NCI-H1105 treated with DMSO at 0.1 percent for 48 hours (cell line): ENCODE results near the gene GALT.
A peak's percentile ranks its signal among the peaks of the same experiment; 100 is the strongest.
"Not testable (repeated sequence)": the region's sequence is repeated elsewhere in the genome, so short reads cannot be mapped to it uniquely, and the experiment has no call there.

ENCODE experiments used
- DNase-seq: peaks from one replicate; lab custom pipeline; 2025; lab: John Stamatoyannopoulos, UW

GALT gene

GRCh38 chr9:34627716-34628655 lies 18.5 kb upstream of the GALT start:
- no peak for DNase-seq

DNA sequence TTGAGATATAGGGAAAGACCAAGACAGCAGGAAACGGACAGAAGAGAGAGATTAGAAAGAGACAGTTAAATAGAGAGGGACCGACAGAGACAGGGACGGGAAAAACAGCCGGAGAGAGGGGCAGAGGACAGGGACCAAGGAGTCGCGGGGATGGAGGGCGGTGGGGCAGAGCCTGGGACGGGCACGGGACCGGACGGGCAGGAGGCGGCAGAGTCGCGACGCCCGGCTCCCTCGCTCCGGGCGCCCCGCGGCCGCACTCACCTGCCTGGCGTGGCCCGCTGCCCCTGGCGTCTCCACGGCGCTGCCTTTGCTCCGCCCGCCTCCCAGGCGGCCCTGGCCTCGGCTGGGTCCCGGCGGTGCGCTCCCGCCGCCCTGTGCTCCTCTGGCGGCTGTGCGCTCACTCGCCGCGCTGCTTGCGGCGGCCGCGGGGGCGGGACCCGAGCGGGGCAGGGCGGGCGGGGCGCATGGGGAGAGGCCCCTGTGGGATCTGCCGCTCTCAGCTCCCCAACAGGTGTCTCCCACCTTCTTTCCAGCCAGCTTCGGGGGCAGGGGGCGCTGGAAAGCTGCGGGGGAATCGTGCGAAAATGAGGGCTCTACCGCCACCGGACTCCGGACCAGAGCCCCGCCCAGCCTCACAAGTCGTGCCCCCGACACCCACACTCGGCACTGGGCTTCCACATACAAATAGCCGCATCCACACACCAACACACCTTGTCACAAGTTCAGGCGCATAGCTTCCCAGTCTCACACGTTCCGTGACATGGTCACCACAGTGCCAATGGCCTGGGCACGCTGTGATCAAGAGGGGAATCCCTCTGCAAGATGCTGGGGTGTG lies 17.6 kb upstream of the GALT start, which contains the start of gene ARID3C:
TSS of gene ARID3C (minus strand) at position 411 of the 835 bp plus-strand sequence. CDS start 1,052 bp downstream, outside the sequence.
- DNase-seq: peak; percentile 52

- DNase-seq: no peak
Measured at GRCh38 chr9:34629491-34629808, 17.0 kb upstream of the GALT start.

- DNase-seq: no peak
Measured at GRCh38 chr9:34630402-34631154, 15.9 kb upstream of the GALT start.

DNA sequence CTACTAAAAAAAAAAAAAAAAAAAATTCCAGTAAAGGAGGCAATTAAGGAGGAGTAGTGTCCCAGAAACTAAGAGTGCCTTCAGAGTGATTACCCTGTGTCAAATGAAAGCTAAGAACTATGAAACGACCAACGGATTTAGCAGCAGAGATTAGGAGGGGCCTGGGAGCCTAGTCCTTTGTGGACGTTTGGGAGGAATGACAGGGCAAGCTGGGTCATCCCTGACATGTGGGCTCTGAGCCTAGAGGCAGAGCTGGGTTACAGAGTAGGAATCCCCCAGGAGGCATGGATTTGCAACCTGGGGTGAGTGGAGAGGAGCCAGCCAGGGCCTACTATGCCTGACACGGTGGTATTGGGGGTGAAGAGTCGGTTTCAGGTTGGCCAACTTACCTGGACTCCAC lies 13.3 kb upstream of the GALT start:
- no peak for DNase-seq

GRCh38 chr9:34633851-34634550 lies 12.5 kb upstream of the GALT start:
- DNase-seq: peak; percentile 57

DNA sequence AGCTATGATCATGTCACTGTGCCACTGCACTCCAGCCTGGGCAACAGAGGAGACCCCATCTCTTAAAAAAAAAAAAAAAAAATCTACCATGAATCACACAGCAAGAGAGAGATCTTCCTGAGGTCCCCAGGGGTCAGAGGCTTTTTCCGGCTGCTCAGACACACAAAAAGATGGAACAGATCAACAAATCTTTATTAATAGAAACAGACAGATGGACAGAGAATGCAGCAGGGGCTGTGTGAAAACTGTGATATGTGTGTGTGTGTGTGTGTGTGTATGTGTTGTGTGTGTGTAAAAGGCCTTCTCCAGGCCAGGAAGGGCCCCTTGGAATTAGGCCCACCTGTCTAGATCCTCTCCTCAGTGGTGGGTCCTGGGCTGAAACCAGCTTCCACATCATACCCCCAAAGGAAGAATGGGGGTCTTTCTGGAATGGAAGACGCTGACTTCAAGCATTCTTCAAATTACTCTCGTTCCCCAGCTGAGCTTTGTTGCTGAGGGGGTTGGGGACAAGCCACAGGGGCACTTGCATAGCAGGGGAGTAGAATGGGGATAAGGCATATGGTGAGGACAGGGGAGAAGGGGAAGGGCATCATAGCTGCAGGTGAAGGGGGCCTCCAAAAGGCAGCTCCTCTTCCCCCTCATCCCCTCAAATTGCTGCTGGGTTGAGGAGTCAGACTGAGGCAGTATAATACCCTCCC lies 11.8 kb upstream of the GALT start:
- DNase-seq: no peak

DNA sequence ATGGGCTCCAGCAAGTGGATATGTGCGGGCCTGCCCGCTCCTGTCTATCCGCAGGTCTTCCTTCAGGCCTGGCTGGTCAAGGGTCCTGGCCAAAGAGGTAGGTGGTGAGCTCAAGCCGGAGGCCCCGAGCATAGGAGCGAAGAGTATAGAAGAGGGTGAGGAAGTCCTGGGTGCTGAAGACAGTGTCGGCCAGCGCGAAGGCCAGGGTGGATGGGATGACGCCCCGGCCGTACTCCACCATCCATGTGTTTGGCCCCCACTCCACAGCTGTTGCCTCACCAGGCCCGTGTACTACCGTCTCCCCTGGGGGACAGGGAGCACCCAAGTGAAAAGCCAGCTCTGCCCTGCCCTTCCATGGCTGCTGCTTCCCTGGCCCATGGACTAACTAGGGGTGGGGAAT lies 10.9 kb upstream of the GALT start:
- DNase-seq: no peak

GRCh38 chr9:34636791-34637355 lies 9.6 kb upstream of the GALT start:
- DNase-seq: peak; percentile 30

DNA sequence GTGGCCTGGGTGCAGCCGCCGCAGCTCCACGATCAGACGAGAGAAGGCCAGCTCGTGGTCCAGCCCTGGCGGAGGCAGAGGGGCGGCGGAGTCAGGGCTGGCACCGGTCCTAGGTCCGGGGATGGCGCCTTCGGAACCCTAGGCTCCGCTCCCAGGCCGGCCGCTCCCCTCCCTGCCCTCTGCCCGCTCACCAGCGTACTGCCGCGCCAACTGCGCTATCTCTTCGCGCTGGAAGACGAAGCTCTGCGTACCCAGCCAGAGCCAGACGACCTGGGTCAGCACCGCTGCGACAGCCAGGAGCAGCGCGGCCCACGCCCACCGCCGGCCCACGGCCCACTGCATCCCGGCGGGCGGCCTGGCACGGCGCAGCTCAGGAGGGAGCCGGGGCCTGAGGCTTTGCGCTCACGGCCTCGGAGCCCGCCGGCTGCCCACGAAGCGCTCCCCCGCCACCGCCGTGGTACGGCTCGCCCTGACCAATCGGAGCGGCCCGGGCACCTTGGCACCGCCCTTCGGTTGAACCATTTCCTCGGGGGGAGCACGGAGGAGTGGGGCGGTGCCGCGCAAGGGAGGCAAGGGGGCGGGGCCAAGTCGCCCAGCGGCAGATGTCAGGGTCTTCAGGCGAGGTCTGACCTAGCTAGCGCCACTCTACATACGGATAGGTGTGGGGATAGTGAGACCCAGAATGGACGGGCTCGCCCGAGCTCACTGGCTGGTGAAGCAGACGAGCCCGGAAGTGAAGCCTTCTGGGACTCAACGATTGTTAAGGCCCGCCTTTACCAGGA lies 8.9 kb upstream of the GALT start, which contains the start of gene SIGMAR1:
TSS of gene SIGMAR1 (minus strand) at position 432 of the 782 bp plus-strand sequence. CDS start at position 342, 90 bp downstream.
- peak; percentile 86 for DNase-seq

DNA sequence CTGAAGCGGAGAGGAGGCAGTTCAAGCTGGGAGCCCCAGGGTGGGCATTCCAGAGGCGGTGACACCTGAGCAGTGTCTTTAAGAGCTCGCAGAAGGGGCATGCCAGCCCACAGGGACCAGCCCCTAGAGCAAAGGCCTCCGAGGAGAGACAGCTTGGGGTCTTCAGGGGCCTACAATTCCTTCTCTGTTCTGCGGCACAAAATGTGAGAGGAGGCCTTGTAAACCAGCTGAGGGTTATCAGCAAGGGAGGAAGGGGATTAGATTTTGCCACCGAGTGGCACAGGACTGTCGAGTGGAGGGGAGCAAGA lies 8.4 kb upstream of the GALT start:
- DNase-seq: no peak

DNA sequence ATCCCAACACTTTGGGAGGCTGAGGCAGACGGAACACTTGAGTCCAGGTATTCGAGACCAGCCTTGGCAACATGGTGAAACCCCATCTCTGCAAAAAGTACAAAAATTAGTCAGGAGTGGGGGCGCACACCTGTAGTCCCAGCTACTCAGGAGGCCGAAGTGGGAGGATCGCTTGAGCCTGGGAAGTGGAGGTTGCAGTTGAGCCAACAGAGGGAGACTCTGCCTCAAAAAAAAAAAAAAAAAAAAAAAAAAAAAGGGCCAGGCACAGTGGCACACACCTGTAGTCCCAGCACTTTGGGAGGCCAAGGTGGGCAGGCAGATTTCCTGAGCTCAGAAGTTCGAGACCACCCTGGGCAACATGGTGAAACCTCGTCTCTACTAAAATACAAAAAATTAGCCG lies 7.2 kb upstream of the GALT start:
- not testable (repeated sequence) for DNase-seq

DNA sequence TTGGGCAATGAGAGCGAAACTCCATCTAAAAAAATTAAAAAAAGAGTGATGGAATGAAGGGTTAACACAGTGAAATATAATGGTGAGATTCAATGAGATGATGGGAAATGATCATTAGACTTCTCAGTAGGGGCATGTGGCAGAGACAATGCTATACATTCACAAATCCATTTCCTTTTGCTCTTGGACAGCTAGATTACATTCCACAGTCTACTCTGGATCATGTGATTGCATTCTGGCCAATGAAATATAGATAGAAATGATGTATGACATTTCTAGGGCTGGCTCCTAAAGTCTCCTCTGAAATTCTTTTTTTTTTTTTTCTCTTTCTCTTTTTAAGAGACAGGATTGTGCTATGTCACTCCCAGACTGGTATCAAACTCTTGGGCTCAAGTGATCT lies 3.8 kb upstream of the GALT start:
- no peak for DNase-seq

DNA sequence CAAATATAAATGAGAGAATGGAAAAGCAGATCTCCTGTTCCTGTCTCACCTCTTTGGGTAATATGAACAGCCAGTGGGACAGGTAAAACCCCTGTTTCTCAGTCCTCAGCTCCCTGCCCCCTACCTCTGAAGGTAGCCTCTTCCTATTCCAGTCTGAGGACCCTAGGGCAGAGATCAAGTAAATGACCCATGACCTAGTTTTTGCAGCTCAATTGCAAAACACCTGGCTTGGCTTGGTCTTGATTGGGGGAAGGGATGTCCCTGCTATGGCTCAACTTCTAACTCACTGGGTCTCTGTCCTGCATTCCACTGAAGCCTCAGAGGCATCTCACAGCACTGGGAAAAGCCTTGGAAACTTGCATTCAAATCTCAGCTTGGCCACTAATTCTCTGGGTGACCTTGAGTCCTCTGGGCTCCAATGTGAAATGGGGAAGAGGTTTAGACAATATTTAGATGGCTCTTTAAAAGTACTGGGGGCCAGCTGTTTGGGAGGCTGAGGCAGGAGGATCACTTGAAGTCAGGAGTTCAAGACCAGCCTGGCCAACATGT lies 1.6 kb upstream of the GALT start:
- no peak for DNase-seq

- no peak for DNase-seq
Measured at GRCh38 chr9:34647084-34647403, 569 bp downstream of the GALT start.

DNA sequence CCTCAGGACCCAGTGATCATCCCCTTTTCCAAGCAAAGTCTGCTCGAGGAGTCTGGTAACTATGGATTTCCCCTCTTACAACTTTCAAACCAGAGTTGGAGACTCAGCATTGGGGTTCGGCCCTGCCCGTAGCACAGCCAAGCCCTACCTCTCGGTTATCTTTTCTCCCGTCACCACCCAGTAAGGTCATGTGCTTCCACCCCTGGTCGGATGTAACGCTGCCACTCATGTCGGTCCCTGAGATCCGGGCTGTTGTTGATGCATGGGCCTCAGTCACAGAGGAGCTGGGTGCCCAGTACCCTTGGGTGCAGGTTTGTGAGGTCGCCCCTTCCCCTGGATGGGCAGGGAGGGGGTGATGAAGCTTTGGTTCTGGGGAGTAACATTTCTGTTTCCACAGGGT lies 1.2 kb downstream of the GALT start:
- DNase-seq: no peak

GRCh38 chr9:34648673-34649072 lies 2.2 kb downstream of the GALT start:
- DNase-seq: no peak

- no peak for DNase-seq
Measured at GRCh38 chr9:34650816-34651215, 4.3 kb downstream of the GALT start.

DNA sequence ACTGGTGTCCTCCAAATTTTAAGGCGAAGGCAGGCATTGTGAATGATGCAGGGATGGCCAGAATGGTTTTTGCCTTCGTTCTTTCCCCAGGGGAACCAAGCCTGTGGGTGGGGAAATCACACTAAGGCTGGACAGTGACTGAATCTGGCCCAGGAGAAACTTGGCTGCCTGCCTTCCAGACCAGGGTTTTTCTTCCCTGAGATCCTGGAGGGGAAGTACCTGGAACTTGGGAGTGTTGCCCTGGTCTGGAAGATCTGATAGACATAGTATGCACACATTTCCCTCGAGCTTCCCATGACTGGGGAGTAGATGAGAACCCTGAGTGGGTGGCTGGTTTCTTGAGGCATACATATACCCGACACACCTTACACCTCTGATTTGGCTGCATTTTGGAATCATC lies 4.8 kb downstream of the GALT start:
- no peak for DNase-seq
